IPS-20b (cell line): ENCODE results near the gene KLB.

ENCODE experiments used
- H3K27ac ChIP-seq: one replicate; pipeline ENCODE4 v1.5.1; 2013; ENCODE audit warnings: low read length
- H3K27me3 ChIP-seq: 2 replicates; pipeline ENCODE4 v1.6.1; 2013; ENCODE audit warnings: mild to moderate bottlenecking, low read length, inconsistent platforms; ENCODE audit not compliant: insufficient read depth
- H3K36me3 ChIP-seq: 2 replicates; pipeline ENCODE4 v1.6.1; 2013; ENCODE audit warnings: low read depth, mild to moderate bottlenecking, inconsistent platforms, low read length, moderate library complexity; ENCODE audit not compliant: insufficient read depth
- H3K4me1 ChIP-seq: 2 replicates; pipeline ENCODE4 v1.6.1; 2013; ENCODE audit warnings: mild to moderate bottlenecking, control low read depth, inconsistent platforms, low read length, moderate library complexity; ENCODE audit not compliant: insufficient read depth
- H3K4me3 ChIP-seq: 2 replicates; pipeline ENCODE4 v1.5.1; 2013; ENCODE audit warnings: mild to moderate bottlenecking, low read length, inconsistent platforms
- H3K9ac ChIP-seq: 2 replicates; pipeline ENCODE4 v1.6.1; 2013; ENCODE audit warnings: low read depth, mild to moderate bottlenecking, inconsistent platforms, low read length, moderate library complexity
- H3K9me3 ChIP-seq: 2 replicates; pipeline ENCODE4 v1.6.1; 2013; ENCODE audit warnings: mild to moderate bottlenecking, low read depth, low read length, inconsistent platforms; ENCODE audit not compliant: insufficient read depth

The KLB gene

DNA sequence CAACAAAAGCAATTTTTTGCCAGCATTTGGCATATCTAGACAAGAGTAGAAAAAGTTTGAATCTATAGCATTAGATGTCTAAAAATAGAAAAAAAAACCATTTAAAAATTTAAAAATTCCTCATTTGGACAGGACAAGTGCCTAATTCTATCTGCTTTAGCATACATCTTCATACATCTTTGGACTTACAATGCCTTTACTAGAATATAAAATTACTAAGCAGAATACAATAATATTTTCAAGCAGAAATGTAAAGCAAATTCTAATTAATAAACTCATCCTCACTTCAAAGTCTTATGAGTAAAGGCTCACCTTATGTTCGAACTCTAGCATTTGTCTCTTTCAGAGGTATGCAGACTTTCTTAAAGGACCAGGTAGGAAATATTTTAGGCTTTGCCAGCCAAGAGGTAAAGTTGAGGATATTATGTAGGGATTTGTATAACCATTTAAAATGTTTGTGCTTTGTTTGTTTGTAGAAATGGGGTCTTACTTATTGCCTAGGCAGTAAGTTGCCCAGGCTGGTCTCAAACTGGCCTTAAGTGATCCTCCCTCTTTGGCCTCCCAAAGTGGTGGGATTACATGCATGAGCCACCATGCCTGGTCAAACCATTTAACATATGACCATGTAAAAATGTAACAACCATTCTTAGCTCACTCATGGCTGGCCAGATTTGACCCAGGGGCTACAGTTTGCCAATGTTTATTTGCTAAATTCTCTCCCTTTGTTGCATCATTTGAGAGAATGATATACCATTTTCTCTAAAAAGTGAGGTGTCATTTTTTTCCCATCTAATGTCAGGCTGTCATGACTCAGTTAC, 91.4 kb downstream of the KLB start:
- no peak overlapping the region for H3K9ac ChIP-seq
- H3K27ac ChIP-seq = no peak overlapping the region
- H3K4me1 ChIP-seq = no peaks in the 10 kb centered on the region
- H3K4me3 ChIP-seq = no peak overlapping the region
- peaks cover 43% of the 10 kb centered on the region for H3K36me3 ChIP-seq
- H3K9me3 ChIP-seq = no peaks in the 10 kb centered on the region
- no peaks in the 10 kb centered on the region for H3K27me3 ChIP-seq

DNA sequence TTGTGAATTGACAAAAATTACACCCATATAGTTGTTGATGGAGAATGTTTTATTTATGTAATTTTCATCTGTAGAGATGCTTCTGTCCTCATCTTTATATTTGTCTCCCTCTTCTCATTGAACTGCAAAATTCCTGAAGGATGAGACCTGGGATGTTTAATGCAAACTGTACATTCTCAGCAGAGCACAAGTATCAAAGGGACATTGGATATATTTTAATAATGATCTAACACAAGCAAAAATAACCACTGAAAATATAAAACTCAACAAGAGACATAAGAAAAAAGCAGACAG, 91.9 kb downstream of the KLB start:
- no peak overlapping the region for H3K27ac ChIP-seq
- no peaks in the 10 kb centered on the region for H3K9me3 ChIP-seq
- H3K4me1 ChIP-seq = no peaks in the 10 kb centered on the region
- H3K27me3 ChIP-seq = no peaks in the 10 kb centered on the region
- H3K9ac ChIP-seq = no peak overlapping the region
- peaks cover 49% of the 10 kb centered on the region for H3K36me3 ChIP-seq
- H3K4me3 ChIP-seq = no peak overlapping the region
